ENCODE measurements around the gene LCE7A. TPM values are rescaled to one million over a fixed set of nuclear protein-coding genes. Genes with fewer than 3 reads are reported as not detected.

Gene LCE7A
- total and polyA plus RNA-seq, 2 donors (not counting 1 experiment from before 2014, with no cell fraction given), result not detected

GRCh38 chr1:152855661-152856060 lies 4.1 kb upstream of the LCE7A start:
- no peak for DNase-seq (ENCODE audit: low read depth in 2 of 2)
- no peak overlapping the region for H3K9ac ChIP-seq (ENCODE audit: insufficient read depth, low read length)
- no peaks in the 10 kb centered on the region for H3K79me2 ChIP-seq (ENCODE audit: control insufficient read depth, insufficient read depth, low read length)
- H3K9me3 ChIP-seq (ENCODE audit: control insufficient read depth, insufficient read depth, low read depth, low read length), result no peaks in the 10 kb centered on the region
- no peak overlapping the region for H3K27ac ChIP-seq (ENCODE audit: insufficient read depth, low read length)
- H3K27me3 ChIP-seq (ENCODE audit: control insufficient read depth, insufficient read depth, low read length), result no peaks in the 10 kb centered on the region
- no peak overlapping the region for H3K4me3 ChIP-seq (replicated peaks in 1 of 4; ENCODE audit: control extremely low read depth in 1 of 4, insufficient read depth in 1 of 4, low read depth in 3 of 4, low read length in 4 of 4)
- H2AFZ ChIP-seq (ENCODE audit: low read length), result no peak overlapping the region
- H3K4me2 ChIP-seq (ENCODE audit: extremely low read depth, insufficient read depth, low read length), result no peak overlapping the region
- TF ChIP-seq, protein P1, sequence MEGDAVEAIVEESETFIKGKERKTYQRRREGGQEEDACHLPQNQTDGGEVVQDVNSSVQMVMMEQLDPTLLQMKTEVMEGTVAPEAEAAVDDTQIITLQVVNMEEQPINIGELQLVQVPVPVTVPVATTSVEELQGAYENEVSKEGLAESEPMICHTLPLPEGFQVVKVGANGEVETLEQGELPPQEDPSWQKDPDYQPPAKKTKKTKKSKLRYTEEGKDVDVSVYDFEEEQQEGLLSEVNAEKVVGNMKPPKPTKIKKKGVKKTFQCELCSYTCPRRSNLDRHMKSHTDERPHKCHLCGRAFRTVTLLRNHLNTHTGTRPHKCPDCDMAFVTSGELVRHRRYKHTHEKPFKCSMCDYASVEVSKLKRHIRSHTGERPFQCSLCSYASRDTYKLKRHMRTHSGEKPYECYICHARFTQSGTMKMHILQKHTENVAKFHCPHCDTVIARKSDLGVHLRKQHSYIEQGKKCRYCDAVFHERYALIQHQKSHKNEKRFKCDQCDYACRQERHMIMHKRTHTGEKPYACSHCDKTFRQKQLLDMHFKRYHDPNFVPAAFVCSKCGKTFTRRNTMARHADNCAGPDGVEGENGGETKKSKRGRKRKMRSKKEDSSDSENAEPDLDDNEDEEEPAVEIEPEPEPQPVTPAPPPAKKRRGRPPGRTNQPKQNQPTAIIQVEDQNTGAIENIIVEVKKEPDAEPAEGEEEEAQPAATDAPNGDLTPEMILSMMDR (conservative IDR thresholded peaks at IDR 0.05 in 1 of 2, IDR thresholded peaks at IDR 0.05 in 1 of 2; ENCODE audit: low read depth in 1 of 2, low read length in 2 of 2), result no peak
- TF ChIP-seq EZH2 (IDR thresholded peaks at IDR 0.05; ENCODE audit: low read length, missing control alignments), result no peak
- no peaks in the 10 kb centered on the region for H3K4me1 ChIP-seq (ENCODE audit: control insufficient read depth, extremely low read depth, insufficient read depth, low read length)
- no peaks in the 10 kb centered on the region for H3K36me3 ChIP-seq (ENCODE audit: control insufficient read depth, insufficient read depth, low read length)
- no peaks in the 10 kb centered on the region for H4K20me1 ChIP-seq (ENCODE audit: control insufficient read depth, extremely low read depth, insufficient read depth, low read length)

GRCh38 chr1:152858062-152858461 lies 1.7 kb upstream of the LCE7A start:
- DNase-seq (ENCODE audit: low read depth in 2 of 2), result no peak
- Histone ChIP-seq H3K27ac (ENCODE audit: insufficient read depth, low read length) (no peak overlapping the region), H3K4me2 (ENCODE audit: extremely low read depth, insufficient read depth, low read length) (no peak overlapping the region), H3K9ac (ENCODE audit: insufficient read depth, low read length) (no peak overlapping the region), H3K27me3 (ENCODE audit: control insufficient read depth, insufficient read depth, low read length) (no peaks in the 10 kb centered on the region), H2AFZ (ENCODE audit: low read length) (no peak overlapping the region), H3K79me2 (ENCODE audit: control insufficient read depth, insufficient read depth, low read length) (no peaks in the 10 kb centered on the region), H3K4me3 (replicated peaks in 1 of 4; ENCODE audit: control extremely low read depth in 1 of 4, insufficient read depth in 1 of 4, low read depth in 3 of 4, low read length in 4 of 4) (no peak overlapping the region), H3K9me3 (ENCODE audit: control insufficient read depth, insufficient read depth, low read depth, low read length) (no peaks in the 10 kb centered on the region), H4K20me1 (ENCODE audit: control insufficient read depth, extremely low read depth, insufficient read depth, low read length) (no peaks in the 10 kb centered on the region), H3K36me3 (ENCODE audit: control insufficient read depth, insufficient read depth, low read length) (no peaks in the 10 kb centered on the region), H3K4me1 (ENCODE audit: control insufficient read depth, extremely low read depth, insufficient read depth, low read length) (no peaks in the 10 kb centered on the region)
- TF ChIP-seq, protein P1 (conservative IDR thresholded peaks at IDR 0.05 in 1 of 2, IDR thresholded peaks at IDR 0.05 in 1 of 2; ENCODE audit: low read depth in 1 of 2, low read length in 2 of 2), result no peak
- no peak for TF ChIP-seq EZH2 (IDR thresholded peaks at IDR 0.05; ENCODE audit: low read length, missing control alignments)

DNA sequence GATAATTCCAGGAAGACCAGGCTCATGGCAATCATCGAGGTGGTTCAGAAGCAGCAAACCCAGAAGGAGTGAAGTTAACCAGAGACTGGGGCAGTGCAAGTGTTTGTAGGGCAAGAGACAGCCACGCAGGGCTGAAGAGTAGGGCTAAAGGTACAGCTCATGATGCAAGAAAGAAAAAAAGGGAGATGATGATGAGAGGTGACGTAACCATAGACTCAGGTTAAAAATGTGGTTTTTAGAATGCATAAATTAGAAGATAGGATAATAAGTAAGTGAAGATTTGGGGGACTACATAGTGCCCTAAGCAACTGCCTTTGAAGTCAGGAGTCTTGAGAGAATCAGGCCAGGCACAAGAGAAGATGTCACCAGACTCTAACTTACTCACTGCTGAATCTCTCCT lies 333 bp downstream of the LCE7A start:
- Histone ChIP-seq H2AFZ (ENCODE audit: low read length) (no peak overlapping the region), H3K27me3 (ENCODE audit: control insufficient read depth, insufficient read depth, low read length) (no peaks in the 10 kb centered on the region), H3K9me3 (ENCODE audit: control insufficient read depth, insufficient read depth, low read depth, low read length) (no peaks in the 10 kb centered on the region), H3K4me2 (ENCODE audit: extremely low read depth, insufficient read depth, low read length) (no peak overlapping the region), H3K9ac (ENCODE audit: insufficient read depth, low read length) (no peak overlapping the region), H3K36me3 (ENCODE audit: control insufficient read depth, insufficient read depth, low read length) (no peaks in the 10 kb centered on the region), H4K20me1 (ENCODE audit: control insufficient read depth, extremely low read depth, insufficient read depth, low read length) (no peaks in the 10 kb centered on the region), H3K79me2 (ENCODE audit: control insufficient read depth, insufficient read depth, low read length) (no peaks in the 10 kb centered on the region), H3K4me1 (ENCODE audit: control insufficient read depth, extremely low read depth, insufficient read depth, low read length) (no peaks in the 10 kb centered on the region), H3K27ac (ENCODE audit: insufficient read depth, low read length) (no peak overlapping the region), H3K4me3 (replicated peaks in 1 of 4; ENCODE audit: control extremely low read depth in 1 of 4, insufficient read depth in 1 of 4, low read depth in 3 of 4, low read length in 4 of 4) (no peak overlapping the region)
- no peak for TF ChIP-seq EZH2 (IDR thresholded peaks at IDR 0.05; ENCODE audit: low read length, missing control alignments)
- TF ChIP-seq, protein P1 (conservative IDR thresholded peaks at IDR 0.05 in 1 of 2, IDR thresholded peaks at IDR 0.05 in 1 of 2; ENCODE audit: low read depth in 1 of 2, low read length in 2 of 2), result no peak
- DNase-seq (ENCODE audit: low read depth in 2 of 2), result no peak

Measured in fibroblast of lung (primary cell).